Fibroblast of the aortic adventitia (primary cell): ENCODE results near the gene TYW1. TPM values are rescaled to one million over a fixed set of nuclear protein-coding genes. Genes with fewer than 3 reads are reported as not detected.
A peak's percentile ranks its signal among the peaks of the same experiment; 100 is the strongest.
"Not testable (repeated sequence)": the region's sequence is repeated elsewhere in the genome, so short reads cannot be mapped to it uniquely, and the experiment has no call there.

Experiments used
- DNase-seq: peaks from one replicate; pipeline ENCODE4 v3.0.0-alpha.2; 2010; ENCODE audit warnings: low read depth
- H3K4me3 ChIP-seq: 2 replicates; pipeline ENCODE4 v1.5.1; 2011; ENCODE audit warnings: low read depth, mild to moderate bottlenecking, control low read depth, low read length, moderate library complexity
- total RNA-seq: library from RNA; depleted of rRNA; stranded (reverse); fragments of >200 nt; gene quantifications from 2 replicates; pipeline ENCODE4 v1.2.3, GENCODE V29; 2012; ENCODE audit warnings: low replicate concordance

TYW1 gene
- total RNA-seq, 1 donor = 15.0 TPM

- not testable (repeated sequence) for H3K4me3 ChIP-seq, DNase-seq
Observed at GRCh38 chr7:67163285-67163684, 166.7 kb downstream of the TYW1 start.

- H3K4me3 ChIP-seq, DNase-seq: not testable (repeated sequence)
Observed at GRCh38 chr7:67171151-67171550, 174.5 kb downstream of the TYW1 start.

DNA sequence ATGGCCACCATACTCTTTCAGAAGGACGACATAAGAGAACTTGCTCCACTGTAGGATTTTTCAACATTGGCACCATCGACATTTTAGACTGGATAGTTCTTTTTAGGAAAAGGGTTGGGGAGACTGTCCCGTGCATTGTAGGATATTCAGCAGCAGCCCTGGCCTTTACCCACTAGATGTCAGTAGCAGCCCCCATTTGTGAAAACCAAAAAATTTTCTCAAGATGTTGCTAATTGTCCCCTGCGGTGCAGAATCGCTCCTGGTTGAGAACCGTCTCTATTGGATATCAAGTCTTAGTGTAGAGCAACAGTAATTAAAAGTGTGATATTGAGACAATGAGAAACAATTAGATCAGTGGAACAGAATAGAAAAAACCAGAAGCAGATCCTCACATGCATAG, 180.1 kb downstream of the TYW1 start:
- not testable (repeated sequence) for H3K4me3 ChIP-seq, DNase-seq

DNA sequence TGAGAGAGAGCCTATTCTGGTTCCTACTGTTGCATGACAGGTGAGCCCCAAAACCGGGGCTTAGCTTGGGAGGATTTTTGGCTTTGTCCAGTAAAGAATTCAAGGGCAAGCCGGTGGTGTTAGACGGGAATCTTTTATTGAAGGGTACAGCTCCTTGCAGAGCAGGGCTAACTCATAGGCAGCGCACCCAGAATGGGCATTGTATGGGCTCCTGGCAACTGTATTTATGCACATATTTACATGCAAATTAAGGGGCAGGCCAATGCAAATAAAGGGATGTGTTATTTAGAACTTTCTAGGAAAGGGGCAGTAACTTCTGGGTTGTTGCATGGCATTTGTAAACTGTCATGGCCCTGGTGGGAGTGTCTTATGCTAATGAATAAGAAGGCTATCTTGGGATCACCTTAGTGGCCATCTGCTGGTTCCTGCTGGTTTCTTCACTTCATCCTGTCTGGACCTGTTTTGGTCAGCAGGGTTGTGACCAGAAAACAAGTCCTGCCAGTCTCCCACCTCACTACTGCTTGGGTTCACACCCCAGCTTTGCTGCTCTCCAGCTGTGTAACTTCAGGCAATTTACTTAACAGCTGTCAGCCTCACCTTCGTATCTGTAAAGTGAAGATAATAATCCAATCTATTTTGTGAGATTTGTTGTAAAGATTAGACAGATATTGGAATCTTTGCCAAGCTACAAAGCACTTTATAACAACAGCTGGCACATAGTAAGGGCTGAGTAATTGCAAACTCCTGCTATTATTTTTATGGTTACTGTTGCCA, 182.5 kb downstream of the TYW1 start:
- not testable (repeated sequence) for H3K4me3 ChIP-seq, DNase-seq

DNA sequence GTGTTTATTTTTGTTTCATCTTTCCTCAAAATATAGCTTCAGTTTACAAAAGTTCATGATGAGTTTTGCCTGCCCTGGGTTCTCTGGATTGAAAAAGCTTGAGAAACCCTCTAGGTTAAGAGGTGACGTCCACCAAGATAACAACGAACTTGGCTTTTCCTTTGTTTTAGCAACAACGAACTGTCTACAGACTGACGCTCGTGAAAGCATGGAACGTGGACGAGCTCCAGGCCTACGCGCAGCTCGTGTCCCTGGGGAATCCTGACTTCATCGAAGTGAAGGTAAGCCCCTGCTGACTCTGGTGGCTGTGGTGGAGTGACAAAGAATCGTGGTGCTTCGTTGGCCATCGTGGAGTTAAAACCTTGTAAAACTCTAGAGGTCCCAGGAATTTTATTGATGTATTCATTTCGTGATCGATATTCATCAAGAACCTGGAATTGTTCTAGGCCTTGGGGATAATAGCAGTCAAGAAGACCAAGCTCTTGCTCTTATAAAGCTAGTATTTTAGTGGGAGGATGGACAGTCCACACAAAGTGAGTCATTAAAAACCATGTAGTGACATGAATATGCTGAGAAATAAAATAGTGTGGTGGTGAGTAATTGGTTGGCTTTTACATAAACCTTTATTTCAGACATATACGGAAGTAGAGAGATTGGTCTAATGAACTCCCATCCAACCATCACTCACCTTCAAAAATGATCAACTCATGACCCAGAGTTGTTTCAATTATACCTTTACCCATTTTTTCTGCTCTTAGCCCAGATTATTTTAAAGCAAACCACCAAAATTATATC, 186.5 kb downstream of the TYW1 start:
- H3K4me3 ChIP-seq = not testable (repeated sequence)
- peak; percentile 42 for DNase-seq

DNA sequence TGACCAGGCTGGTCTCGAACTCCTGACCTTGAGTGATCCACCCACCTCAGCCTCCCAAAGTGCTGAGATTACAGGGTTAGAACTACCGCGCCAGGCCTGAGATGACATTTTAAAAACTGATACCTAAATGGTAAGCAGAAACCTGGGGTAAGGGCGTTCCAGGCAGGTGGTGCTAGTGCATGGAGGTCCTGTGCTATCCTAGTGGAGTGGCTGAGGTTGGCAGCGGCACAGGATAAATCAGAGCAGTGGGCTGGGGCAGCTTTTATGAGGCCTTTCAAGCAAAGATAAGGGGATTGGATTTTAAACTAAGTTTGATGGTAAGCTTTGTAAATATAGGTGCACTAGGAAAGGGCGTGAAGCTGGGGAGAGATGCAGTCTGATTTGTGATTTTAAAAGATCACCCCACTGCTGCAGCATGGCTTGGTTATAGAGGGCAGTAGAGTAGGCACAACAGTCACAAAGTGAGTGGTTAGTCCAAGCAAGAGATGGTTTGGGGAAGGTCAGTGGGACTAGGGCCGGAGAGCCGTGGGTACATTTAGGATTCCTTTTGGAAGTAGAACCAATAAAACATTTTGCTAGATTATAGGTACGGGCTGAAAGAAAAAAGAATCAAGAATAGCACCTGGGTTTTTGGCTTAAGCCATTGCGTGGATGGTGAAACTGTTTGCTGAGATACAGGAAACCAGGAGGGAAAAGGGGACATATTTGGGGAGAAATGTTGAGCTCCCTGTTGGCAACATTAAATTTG, 188.5 kb downstream of the TYW1 start:
- DNase-seq, H3K4me3 ChIP-seq: not testable (repeated sequence)

DNA sequence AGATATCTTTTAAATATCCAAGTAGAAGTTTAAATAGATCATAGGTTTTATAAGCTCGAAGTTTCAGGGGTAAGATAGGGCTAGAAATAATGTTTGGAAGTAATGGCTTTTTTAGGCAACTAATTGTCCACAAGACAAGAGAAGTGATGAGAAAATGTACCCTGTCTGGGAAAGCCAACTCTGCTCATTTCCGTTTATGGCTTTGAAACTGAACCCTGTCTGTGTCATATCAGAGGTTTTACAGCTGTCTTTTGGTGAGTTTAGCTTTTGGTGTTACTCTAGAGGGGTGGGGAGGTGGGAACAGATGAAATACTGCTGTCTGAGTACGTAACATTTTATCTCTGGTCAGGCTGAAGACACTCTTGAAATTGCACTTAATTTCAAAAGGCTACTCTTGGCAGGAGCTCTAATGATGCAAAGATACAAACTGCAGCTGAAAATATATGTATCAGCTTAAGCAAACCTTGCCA, 189.1 kb downstream of the TYW1 start:
- peak; percentile 14 for DNase-seq
- not testable (repeated sequence) for H3K4me3 ChIP-seq

- not testable (repeated sequence) for H3K4me3 ChIP-seq, DNase-seq
Observed at GRCh38 chr7:67189160-67189559, 192.5 kb downstream of the TYW1 start.

DNA sequence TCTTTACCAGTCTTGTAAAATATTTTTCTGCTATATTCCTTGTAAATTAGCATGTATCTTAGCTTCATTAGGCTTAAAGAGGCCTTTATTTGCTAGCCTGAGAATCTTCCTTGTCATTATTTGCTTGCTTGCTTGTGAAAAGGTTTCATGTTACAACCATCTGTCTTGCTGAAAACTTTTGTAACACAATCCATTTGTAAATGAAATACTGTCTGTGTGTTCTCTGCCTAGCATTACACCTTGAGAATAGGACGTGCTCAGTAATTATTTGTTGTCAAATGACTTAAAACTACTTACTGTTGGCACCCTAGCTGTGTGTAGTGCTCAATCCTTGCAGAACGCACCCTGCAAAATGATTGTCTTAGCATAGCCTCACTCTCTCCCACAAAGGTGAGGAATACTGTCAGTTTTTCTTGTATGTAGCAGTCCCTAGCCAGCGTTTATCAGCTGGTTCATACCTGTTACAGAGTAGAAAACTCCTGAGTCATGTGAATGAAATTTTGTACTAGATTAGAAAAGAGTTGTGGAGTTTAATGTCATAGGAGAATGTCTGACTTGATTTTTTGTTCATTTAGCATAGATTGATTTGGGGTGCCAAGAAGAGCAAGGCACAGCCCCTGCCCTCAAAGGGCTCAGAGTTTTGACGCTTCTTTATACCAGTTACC, 193.3 kb downstream of the TYW1 start:
- H3K4me3 ChIP-seq, DNase-seq: not testable (repeated sequence)

- not testable (repeated sequence) for H3K4me3 ChIP-seq, DNase-seq
Observed at GRCh38 chr7:67191002-67191720, 194.5 kb downstream of the TYW1 start.

- DNase-seq = peak; percentile 58
Observed at GRCh38 chr7:67192123-67192702, 195.6 kb downstream of the TYW1 start.

DNA sequence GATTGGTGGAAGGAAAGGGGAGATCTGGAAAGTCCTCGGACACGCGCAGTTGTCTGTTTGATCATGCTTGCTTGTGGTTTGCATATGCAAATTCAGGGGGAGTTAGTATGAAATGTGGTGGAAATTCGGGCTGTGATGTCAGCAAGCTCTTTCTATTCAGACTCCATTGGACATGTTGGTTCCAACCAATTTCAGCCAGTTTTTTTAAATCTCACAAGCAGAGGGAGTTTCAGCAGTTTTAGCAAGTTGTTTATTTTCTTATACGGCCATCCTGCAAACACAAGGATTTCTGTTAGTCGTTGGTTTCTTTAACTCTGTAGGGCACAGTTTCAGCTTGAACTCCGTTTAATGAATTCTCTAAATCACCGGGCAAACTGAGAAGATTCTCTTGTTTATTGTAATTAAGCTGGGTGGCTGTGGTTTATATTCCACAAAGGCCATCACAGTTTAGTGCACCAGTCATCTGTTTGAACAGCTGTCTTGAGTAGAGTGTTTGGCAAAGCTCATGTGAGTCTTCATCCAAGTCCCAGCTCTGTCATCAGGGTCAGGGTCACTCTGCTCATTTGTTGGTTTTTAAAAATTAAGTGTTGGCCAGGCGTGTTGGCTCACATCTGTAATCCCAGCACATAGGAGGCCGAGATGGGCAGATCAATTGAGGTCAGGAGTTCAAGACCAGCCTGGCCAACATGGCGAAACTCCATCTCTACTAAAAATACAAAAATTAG, 196.4 kb downstream of the TYW1 start:
- DNase-seq = peak; percentile 70
- not testable (repeated sequence) for H3K4me3 ChIP-seq

More at GRCh38 chr7:67192123-67192702, 195.6 kb downstream of the TYW1 start:
- not testable (repeated sequence) for H3K4me3 ChIP-seq

GRCh38 chr7:67196176-67196575, 199.5 kb downstream of the TYW1 start:
- not testable (repeated sequence) for DNase-seq, H3K4me3 ChIP-seq

DNA sequence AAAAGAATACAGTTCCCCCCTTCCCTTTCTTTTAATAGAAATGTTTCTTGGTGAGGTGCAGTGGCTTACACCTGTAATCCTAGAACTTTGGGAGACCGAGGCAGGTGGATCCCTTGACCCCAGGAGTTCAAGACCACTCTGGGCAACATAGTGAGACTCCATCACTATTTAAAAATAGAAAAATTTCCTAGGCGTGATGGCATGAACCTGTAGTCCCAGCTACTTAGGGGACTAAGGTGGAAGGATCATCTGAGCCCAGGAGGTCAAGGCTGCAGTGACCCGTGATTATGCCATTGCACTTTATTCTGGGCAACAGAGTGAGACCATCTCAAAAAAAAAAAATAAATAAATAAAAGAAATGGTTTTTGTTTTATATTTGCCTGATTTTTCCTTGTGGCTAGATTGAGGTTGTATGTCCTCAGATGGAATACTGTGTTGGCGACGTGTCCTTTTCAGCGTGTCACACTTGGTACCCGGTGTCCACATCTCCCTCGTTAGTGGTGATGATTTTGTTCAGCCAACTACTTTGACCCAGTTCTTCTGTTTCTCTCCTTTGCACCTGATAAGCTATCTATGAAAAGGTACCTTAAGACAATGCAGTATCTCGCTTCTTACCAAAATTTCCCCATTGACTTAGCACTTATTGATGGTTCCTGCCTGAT, 202.4 kb downstream of the TYW1 start:
- DNase-seq = not testable (repeated sequence)

DNA sequence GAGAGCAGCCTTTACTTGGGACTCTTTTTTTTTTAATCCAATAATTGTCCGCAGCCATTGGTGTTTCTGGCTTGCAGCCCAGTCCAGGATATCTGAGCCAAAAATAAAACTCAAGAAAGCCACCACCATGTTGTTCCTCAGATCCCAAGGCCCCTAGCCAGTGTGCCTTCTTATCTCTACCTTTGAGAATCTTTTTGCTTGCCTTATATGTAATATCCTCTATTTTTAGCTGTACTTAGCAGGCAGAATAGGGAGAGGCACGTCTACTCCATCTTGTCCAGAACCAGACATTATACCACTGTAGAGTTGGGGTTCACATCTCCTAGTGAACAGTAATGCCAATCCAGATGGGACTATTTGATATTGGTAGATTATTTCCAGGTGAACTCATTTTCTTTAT, 209.1 kb downstream of the TYW1 start:
- not testable (repeated sequence) for DNase-seq, H3K4me3 ChIP-seq

More for the DNA sequence above, 202.4 kb downstream of the TYW1 start:
- H3K4me3 ChIP-seq = not testable (repeated sequence)
